ENCODE results near the gene UNC45B.
"Not testable (repeated sequence)": the region's sequence is repeated elsewhere in the genome, so short reads cannot be mapped to it uniquely, and the experiment has no call there.

The UNC45B gene

DNA sequence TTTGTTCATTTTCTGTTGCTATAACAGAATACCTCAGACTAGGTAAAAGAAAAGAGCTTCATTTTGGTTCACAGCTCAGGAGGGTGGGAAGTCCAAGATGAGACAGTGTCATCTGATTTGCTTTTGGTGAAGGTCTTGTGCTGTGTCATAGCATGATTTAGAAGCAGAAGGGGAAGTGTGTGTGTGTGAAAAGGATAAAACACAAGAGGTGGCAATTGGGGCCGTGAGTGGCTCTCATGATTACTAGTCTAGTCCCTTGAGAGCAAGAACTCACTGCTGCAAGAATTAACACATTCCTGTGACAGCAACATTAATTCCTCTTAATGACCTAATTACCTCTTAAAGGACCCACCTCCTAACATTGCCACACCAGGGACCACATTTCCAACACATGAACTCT, 38.2 kb downstream of the UNC45B start:
- no peak for DNase-seq (ENCODE audit: extremely low read depth, low read depth)
- TF ChIP-seq, protein P1, sequence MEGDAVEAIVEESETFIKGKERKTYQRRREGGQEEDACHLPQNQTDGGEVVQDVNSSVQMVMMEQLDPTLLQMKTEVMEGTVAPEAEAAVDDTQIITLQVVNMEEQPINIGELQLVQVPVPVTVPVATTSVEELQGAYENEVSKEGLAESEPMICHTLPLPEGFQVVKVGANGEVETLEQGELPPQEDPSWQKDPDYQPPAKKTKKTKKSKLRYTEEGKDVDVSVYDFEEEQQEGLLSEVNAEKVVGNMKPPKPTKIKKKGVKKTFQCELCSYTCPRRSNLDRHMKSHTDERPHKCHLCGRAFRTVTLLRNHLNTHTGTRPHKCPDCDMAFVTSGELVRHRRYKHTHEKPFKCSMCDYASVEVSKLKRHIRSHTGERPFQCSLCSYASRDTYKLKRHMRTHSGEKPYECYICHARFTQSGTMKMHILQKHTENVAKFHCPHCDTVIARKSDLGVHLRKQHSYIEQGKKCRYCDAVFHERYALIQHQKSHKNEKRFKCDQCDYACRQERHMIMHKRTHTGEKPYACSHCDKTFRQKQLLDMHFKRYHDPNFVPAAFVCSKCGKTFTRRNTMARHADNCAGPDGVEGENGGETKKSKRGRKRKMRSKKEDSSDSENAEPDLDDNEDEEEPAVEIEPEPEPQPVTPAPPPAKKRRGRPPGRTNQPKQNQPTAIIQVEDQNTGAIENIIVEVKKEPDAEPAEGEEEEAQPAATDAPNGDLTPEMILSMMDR (IDR thresholded peaks at IDR 0.05; ENCODE audit: low read depth, low read length), result no peak

DNA sequence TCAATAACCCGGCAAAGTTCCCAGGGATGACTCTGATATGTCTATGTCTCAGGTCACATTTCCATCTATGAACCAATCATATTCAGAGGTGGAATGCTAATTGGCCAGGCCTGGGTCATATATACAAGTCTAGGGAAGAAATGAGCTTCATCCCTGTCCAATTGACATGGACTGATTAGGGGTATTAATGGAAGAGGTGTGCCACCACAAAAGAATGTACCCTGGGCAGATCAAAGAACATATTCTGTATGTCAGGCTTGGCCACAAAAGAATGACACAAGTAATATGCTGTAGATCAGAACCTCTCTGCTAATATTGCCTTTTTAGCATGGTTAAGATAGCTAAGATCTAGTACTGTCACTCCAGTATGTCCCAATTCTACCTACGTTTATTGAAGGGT, 39.9 kb downstream of the UNC45B start:
- TF ChIP-seq, protein P1 (IDR thresholded peaks at IDR 0.05; ENCODE audit: low read depth, low read length), result no peak
- DNase-seq (ENCODE audit: extremely low read depth, low read depth), result no peak

DNA sequence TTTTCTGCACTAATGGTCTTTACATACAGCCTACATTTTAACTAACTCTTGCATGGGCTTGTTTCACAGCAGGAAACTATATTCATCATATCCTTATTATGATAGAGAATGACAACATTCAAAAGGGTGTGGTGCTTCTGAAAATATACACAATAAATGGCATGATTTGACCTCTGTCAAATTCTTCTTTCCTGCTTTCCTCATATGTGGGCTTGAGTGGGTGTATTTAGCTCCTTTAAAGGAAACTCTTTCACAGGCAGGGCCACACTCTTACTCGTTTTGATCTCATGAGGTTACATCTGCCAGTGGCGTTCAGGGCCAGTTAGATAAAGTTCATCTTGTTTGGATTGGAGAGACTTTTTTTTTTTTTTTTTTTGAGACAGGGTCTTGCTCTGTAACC, 40.5 kb downstream of the UNC45B start:
- no peak for DNase-seq (ENCODE audit: extremely low read depth, low read depth)
- TF ChIP-seq, protein P1 (IDR thresholded peaks at IDR 0.05; ENCODE audit: low read depth, low read length), result no peak

DNA sequence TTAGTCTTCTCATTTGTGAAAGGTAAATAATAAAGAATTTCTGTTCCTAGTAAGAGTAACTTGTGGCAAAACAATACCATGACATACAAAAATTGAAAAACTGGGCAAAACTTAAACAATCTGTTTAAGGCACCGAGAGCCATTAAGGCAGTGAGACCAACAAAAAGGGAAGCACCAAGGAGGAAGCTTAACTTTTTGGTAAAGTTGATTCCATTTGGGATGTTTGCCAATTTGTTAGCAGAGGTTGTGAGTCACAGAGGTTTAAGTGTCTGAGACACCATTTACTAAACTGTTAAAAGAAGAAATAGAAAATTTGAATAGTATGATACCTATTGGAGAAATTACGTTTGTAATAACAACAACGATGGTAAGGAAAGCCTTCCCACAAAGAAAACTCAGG, 41.7 kb downstream of the UNC45B start:
- DNase-seq (ENCODE audit: extremely low read depth, low read depth), result no peak
- TF ChIP-seq, protein P1 (IDR thresholded peaks at IDR 0.05; ENCODE audit: low read depth, low read length), result no peak

DNA sequence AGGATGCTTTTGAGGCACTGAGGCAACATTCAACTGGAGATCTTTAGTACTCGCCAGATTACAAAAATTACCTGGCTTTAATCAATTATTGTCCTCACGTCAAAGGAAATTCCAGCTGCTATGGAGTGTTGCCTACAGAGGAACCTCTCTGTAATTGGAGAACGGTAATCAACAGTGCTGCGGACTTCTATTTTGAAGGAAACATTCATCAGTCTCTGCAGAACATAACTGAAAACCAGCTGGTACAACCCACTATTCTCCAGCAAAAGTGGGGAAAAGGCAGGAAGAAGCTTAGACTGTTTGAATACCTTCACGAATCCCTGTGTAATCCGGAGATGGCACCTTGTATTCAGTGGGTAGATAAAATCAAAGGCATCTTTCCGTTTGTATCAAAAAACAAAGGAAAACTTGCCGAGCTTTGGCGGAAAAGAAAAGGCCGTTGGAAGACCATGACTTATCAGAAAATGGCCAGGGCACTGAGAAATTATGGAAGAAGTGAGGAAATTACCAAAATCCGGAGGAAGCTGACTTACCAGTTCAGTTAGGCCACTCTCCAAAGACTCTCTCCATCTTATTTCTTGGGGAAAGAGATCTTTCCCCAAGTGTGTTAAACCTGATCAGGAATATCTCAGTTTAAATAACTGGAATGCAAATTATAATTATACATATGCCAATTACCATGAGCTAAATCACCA, 43.5 kb downstream of the UNC45B start:
- no peak for DNase-seq (ENCODE audit: extremely low read depth, low read depth)
- TF ChIP-seq, protein P1 (IDR thresholded peaks at IDR 0.05; ENCODE audit: low read depth, low read length), result no peak

DNA sequence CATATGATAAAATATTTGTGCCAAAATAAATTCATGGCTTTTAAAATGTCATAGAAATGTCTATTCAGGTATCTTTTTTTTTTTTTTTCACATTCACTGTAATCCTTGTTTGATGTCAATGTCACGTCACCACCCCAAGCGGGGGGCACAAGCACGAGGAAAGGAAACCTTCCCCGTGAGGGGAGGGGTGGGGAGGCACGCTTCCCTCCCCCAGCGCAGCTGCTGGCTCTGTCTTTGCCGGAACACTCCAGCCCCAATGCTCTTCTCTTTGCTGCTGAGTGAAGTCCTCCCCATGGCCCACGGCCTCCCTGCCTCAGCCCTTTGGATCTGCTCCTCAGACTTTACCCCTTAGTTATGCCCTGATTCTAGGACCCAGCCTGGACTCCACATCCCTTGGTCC, 45.1 kb downstream of the UNC45B start:
- TF ChIP-seq, protein P1 (IDR thresholded peaks at IDR 0.05; ENCODE audit: low read depth, low read length), result no peak
- DNase-seq (ENCODE audit: extremely low read depth, low read depth), result no peak

DNA sequence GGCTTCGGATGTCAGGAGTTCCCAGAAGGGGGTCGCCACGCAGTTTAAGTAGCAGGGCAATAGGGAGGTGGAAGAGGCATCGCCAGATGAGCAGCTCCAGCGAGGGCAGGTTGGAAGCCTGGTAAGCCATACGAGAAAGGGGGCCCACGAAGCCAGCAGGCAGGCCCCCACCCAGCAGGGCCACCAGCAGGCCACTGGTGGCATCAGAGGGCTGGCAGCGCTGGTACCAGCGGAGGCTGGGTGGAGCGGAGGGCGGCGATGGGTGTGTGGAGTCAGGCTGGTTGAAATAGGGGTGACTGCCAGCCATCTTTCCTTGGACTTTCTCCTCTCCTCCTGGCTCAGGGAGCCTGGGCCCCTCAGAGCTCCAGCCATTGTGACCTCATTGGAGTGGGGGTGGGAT, 46.4 kb downstream of the UNC45B start, which contains the start of gene SLC35G3:
TSS of gene SLC35G3 (minus strand) at position 393 of the 400 bp plus-strand sequence. CDS start at position 307, 86 bp downstream.
- not testable (repeated sequence) for DNase-seq (ENCODE audit: extremely low read depth, low read depth)

DNA sequence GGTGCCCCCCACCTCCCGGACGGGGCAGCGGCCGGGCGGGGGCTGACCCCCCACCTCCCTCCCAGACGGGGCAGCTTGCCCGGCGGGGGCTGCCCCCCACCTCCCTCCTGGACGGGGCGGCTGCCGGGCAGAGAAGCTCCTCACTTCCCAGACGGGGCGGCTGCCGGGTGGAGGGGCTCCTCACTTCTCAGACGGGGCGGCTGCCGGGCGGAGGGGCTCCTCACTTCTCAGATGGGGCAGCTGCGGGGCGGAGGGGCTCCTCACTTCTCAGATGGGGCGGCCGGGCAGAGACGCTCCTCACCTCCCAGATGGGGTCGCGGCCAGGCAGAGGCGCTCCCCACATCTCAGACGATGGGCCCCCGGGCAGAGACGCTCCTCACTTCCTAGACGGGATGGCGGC, 47.4 kb downstream of the UNC45B start:
- not testable (repeated sequence) for DNase-seq (ENCODE audit: extremely low read depth, low read depth)

DNA sequence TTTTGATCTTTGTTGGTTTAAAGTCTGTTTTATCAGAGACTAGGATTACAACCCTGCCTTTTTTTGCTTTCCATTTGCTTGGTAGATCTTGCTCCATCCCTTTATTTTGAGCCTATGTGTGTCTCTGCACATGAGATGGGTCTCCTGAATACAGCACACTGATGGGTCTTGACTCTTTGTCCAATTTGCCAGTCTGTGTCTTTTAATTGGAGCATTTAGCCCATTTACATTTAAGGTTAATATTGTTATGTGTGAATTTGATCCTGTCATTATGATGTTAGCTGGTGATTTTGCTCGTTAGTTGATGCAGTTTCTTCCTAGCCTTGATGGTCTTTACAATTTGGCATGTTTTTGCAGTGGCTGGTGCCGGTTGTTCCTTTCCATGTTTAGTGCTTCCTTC, 55.0 kb downstream of the UNC45B start:
- not testable (repeated sequence) for DNase-seq (ENCODE audit: extremely low read depth, low read depth)

Measured in AG09319 (cell line).